GM21825 (cell line): ENCODE results near the gene RNF144A.

Experiments used
- ATAC-seq: cut with Tn5 transposase; IDR thresholded peaks from one replicate; pipeline ENCODE4 v1.9.1; 2021; ENCODE audit warnings: mild to moderate bottlenecking, moderate library complexity; ENCODE audit not compliant: unreplicated experiment

RNF144A gene

GRCh38 chr2:7071154-7071553, 153.9 kb downstream of the RNF144A start:
- no peak for ATAC-seq

DNA sequence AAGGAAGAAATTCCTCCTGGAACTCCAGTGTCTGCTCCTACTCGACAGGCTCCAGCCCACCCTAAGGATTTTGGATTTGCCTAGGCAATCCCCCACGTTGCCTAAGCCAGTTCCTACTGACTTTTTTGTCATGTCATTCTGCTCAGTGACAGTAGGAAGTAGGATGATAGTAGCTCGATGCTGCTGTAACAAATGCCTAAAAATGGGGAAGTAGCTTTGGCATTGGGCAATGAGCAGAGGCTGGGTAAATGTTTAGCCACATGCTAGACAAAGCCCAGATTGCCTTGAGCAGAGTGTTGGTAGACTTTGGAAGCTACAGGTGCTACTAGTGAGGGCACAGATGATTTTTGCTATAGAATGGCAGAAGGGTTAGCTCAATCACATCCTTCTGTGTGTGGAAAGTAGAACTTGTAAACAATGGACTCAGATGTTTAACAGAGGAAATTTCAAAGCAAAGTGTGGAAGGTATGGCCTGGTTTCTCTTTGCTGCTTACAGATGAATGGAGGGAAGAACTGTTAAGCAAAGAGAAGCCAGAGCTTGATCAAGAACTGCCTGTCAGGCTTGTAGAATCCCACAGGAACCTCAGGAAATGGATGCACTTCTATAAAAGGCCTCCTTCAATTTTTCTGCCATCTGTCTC, 154.8 kb downstream of the RNF144A start:
- no peak for ATAC-seq

DNA sequence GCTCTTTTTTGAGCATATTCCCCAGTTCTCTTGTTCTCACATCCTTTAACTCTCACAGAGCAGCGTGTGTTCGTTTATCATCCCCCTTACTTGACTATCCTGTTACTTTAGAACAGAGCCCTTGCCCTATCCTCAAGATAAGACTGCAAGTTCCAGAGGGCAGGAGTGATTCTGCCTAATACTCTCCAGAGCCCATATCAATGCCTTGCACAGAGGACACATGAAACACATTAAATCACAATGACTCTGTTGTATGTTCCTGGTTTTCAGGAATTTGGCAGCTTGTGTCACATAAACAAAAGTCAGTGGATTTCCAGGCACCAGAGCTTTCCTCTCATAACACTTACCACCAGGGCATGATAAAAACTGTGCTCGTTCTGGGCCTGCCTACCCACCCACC, 156.7 kb downstream of the RNF144A start:
- ATAC-seq = no peak

- ATAC-seq = no peak
These were observed 158.6 kb downstream of the RNF144A start for GRCh38 chr2:7075834-7076233.

GRCh38 chr2:7077660-7078267, 160.6 kb downstream of the RNF144A start:
- no peak for ATAC-seq

DNA sequence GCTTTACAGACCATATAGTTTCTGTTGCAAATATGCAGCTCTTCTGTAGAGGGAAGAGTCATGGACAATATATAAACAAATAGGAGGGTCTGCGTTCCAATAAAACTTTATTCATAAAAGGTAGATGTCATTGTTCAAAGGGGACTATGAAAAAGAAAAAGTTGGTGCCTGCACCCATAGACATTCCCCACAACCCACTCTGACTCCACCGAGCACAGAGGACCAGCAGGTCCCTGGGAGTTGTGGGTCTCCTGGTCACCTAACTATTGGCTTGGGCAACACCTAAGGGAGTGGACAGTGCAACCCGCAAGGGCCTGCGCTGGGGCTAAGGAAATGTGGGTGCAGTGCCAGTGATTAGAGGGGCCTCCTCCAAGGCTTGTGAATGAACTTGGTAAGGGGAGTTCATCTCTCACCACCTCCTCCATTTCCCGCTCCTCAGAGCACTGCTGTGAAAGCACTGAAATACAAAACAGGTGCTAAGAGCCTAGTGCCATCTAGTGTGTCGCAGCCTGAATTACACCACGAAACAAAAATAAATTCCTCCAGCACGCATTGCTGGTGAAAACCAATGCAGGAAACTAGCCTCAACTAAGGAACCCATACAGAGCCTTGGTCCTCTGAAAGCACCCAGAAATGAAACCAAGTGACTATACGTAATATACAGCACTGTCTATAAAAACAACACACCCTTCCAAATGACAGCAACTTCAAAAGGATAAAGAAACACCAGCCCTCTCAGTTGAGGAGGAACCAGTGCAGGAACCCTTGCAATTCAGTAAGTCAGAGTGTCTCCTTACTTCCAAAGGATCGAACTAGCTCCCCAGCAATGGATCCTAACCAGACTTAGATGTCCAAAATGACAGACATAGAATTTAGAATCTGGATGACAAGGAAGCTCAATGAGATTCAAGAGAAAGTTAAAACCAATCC, 166.6 kb downstream of the RNF144A start:
- no peak for ATAC-seq

DNA sequence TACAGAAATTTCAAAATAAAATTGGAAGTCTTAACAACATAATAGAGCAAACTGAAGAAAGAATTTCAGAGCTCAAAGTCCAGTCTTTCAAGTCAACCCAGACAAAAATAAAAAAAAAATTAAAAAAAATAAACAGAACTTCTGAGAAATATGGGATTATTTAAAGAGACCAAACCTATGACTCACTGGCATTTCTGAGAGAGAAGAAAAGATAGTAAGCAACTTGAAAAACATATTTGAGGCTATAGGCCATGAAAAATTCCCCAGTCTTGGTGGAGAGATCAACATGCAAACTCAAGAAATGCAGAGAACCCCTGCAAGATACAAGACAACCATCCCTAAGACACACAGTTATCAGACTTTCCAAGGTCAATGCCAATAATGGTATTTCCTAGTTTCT, 167.4 kb downstream of the RNF144A start:
- ATAC-seq = no peak

GRCh38 chr2:7089284-7089683, 172.1 kb downstream of the RNF144A start:
- ATAC-seq = no peak

DNA sequence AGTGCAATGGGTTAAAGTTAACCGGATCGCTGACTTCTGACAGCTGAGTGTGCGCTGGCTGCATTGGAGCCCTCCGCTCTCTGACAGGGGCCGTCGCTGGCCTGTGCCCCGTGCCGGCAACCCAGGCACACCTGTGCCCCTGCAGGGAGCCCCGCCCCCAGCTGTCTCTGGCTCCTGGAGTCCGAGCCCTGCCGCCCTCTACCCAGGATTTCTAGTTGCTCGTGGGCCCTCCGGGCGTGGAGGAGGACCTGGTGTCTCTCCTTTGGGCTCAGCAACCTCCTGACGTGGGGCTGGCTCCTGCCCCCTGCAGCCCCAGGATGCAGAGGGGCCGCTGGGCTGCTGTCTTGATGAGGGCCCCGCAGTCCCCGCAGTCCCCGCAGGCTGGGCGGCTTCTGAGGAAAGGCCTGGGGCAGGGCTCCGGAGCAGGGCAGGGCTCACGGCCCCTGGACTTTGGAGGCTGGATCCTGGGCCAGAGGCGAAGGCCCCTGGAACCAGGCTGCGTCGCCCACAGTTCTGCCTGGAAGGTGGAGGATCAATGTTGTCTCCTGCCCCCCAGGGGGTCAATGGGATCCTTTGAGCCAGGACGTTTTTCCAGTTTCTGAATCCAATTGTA, 172.8 kb downstream of the RNF144A start:
- ATAC-seq = no peak

DNA sequence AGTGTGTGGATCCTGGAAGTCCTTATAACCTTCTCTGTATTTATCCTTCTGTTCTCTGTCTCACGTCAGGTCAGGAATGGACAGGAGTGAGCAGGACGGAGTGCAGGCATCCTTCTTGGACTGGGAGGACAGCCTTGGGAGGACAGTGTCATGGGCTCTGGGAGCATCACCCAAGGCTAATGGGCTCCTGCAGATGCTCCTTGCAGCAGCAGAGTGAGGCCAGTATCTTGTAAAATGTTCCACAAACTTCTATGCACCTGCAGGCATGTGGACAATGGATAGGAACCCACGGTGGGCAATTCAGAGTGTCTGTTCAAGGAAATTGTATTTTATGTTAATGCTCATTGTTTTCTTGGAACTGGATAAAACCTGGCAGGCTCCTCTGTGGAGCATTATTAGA, 176.2 kb downstream of the RNF144A start:
- ATAC-seq = no peak
